Ectodermal cell (in vitro differentiated cells): ENCODE measurements around the gene HDHD5.
"Not testable (repeated sequence)": the region's sequence is repeated elsewhere in the genome, so short reads cannot be mapped to it uniquely, and the experiment has no call there.

ENCODE experiments used
- H3K27ac ChIP-seq: 2 replicates; pipeline ENCODE4 v1.7.0; 2013; ENCODE audit warnings: mild to moderate bottlenecking, low read depth, low read length; ENCODE audit not compliant: insufficient read depth, poor library complexity, severe bottlenecking
- H3K27me3 ChIP-seq: 2 replicates; pipeline ENCODE4 v1.7.0; 2013; ENCODE audit warnings: mild to moderate bottlenecking, low read length; ENCODE audit not compliant: insufficient read depth, control insufficient read depth, poor library complexity, severe bottlenecking
- H3K36me3 ChIP-seq: one replicate; pipeline ENCODE4 v1.7.0; 2013; ENCODE audit warnings: low read length; ENCODE audit not compliant: control insufficient read depth, insufficient read depth
- H3K4me1 ChIP-seq: one replicate; pipeline ENCODE4 v1.7.0; 2013; ENCODE audit warnings: low read length; ENCODE audit not compliant: control insufficient read depth, insufficient read depth
- H3K4me3 ChIP-seq: 2 replicates; pipeline ENCODE4 v1.7.0; 2013; ENCODE audit warnings: low read depth, low read length, control low read depth; ENCODE audit not compliant: insufficient read depth
- H3K9me3 ChIP-seq: 2 replicates; pipeline ENCODE4 v1.7.0; 2013; ENCODE audit warnings: mild to moderate bottlenecking, low read length, moderate library complexity; ENCODE audit not compliant: control insufficient read depth
- WGBS, 2 experiments: methylation state at CpG; one replicate each; pipeline ENCODE4 v1.1.7; 2013; ENCODE audit warnings: missing lambda C conversion rate in 2 of 2; 5-methylcytosine and 5-hydroxymethylcytosine counted together

HDHD5 gene

GRCh38 chr22:17155941-17156340, 3.1 kb downstream of the HDHD5 start:
- 93 to 96% methylated on average over 2 to 3 of the region's 3 CpGs for WGBS, 2 experiments
- H3K27ac ChIP-seq: no peak overlapping the region
- no peaks in the 10 kb centered on the region for H3K4me1 ChIP-seq
- no peak overlapping the region for H3K4me3 ChIP-seq
- H3K27me3 ChIP-seq: no peaks in the 10 kb centered on the region
- H3K36me3 ChIP-seq: no peaks in the 10 kb centered on the region
- no peaks in the 10 kb centered on the region for H3K9me3 ChIP-seq

GRCh38 chr22:17152971-17153370, 6.1 kb downstream of the HDHD5 start:
- Histone ChIP-seq H3K36me3 (no peaks in the 10 kb centered on the region), H3K27ac (no peak overlapping the region), H3K9me3 (no peaks in the 10 kb centered on the region), H3K27me3 (no peaks in the 10 kb centered on the region), H3K4me3 (no peak overlapping the region), H3K4me1 (no peaks in the 10 kb centered on the region)
- 89 to 94% methylated on average over 3 of the region's 3 CpGs for WGBS, 2 experiments

- Histone ChIP-seq H3K9me3 (no peaks in the 10 kb centered on the region), H3K27me3 (no peaks in the 10 kb centered on the region), H3K4me1 (no peaks in the 10 kb centered on the region), H3K27ac (no peak overlapping the region), H3K36me3 (peaks cover 6% of the 10 kb centered on the region), H3K4me3 (no peak overlapping the region)
- WGBS, 2 experiments: 93 to 97% methylated on average over 6 of the region's 6 CpGs
Observed at GRCh38 chr22:17152340-17152739, 6.7 kb downstream of the HDHD5 start.

GRCh38 chr22:17149076-17149815, 9.8 kb downstream of the HDHD5 start:
- no peaks in the 10 kb centered on the region for H3K9me3 ChIP-seq
- no peaks in the 10 kb centered on the region for H3K27me3 ChIP-seq
- no peaks in the 10 kb centered on the region for H3K4me1 ChIP-seq
- peaks cover 6% of the 10 kb centered on the region for H3K36me3 ChIP-seq
- no peak overlapping the region for H3K4me3 ChIP-seq
- 96 to 97% methylated on average over 9 of the region's 9 CpGs for WGBS, 2 experiments
- H3K27ac ChIP-seq: no peak overlapping the region

GRCh38 chr22:17147458-17147857, 11.6 kb downstream of the HDHD5 start:
- H3K27ac ChIP-seq, H3K9me3 ChIP-seq, H3K4me3 ChIP-seq, H3K4me1 ChIP-seq, H3K27me3 ChIP-seq: not testable (repeated sequence)
- H3K36me3 ChIP-seq: peaks cover 13% of the 10 kb centered on the region
- WGBS, 2 experiments: 95% methylated on average over 30 of the region's 30 CpGs

GRCh38 chr22:17145021-17145680, 13.9 kb downstream of the HDHD5 start:
- no peaks in the 10 kb centered on the region for H3K9me3 ChIP-seq
- no peaks in the 10 kb centered on the region for H3K27me3 ChIP-seq
- no peak overlapping the region for H3K27ac ChIP-seq
- peaks cover 16% of the 10 kb centered on the region for H3K36me3 ChIP-seq
- 84 to 85% methylated on average over 8 of the region's 8 CpGs for WGBS, 2 experiments
- no peak overlapping the region for H3K4me3 ChIP-seq
- H3K4me1 ChIP-seq: no peaks in the 10 kb centered on the region

- H3K27me3 ChIP-seq: no peaks in the 10 kb centered on the region
- no peaks in the 10 kb centered on the region for H3K9me3 ChIP-seq
- WGBS, 2 experiments: 94 to 95% methylated on average over 8 of the region's 8 CpGs
- no peak overlapping the region for H3K27ac ChIP-seq
- H3K4me1 ChIP-seq: no peaks in the 10 kb centered on the region
- H3K36me3 ChIP-seq: peaks cover 16% of the 10 kb centered on the region
- H3K4me3 ChIP-seq: no peak overlapping the region
Observed at GRCh38 chr22:17143826-17144225, 15.3 kb downstream of the HDHD5 start.

GRCh38 chr22:17143101-17143500, 16.0 kb downstream of the HDHD5 start:
- no peaks in the 10 kb centered on the region for H3K4me1 ChIP-seq
- no peak overlapping the region for H3K27ac ChIP-seq
- H3K9me3 ChIP-seq: no peaks in the 10 kb centered on the region
- H3K27me3 ChIP-seq: no peaks in the 10 kb centered on the region
- WGBS, 2 experiments: 91 to 96% methylated on average over 9 of the region's 9 CpGs
- no peak overlapping the region for H3K4me3 ChIP-seq
- peaks cover 16% of the 10 kb centered on the region for H3K36me3 ChIP-seq

- H3K4me3 ChIP-seq: no peak overlapping the region
- no peak overlapping the region for H3K27ac ChIP-seq
- H3K9me3 ChIP-seq: no peaks in the 10 kb centered on the region
- H3K36me3 ChIP-seq: peaks cover 10% of the 10 kb centered on the region
- no peaks in the 10 kb centered on the region for H3K4me1 ChIP-seq
- WGBS, 2 experiments: 94 to 95% methylated on average over 9 of the region's 9 CpGs
- H3K27me3 ChIP-seq: no peaks in the 10 kb centered on the region
Observed at GRCh38 chr22:17140826-17141766, 18.0 kb downstream of the HDHD5 start.

- Histone ChIP-seq H3K27me3 (no peaks in the 10 kb centered on the region), H3K4me1 (no peaks in the 10 kb centered on the region), H3K36me3 (peaks cover 10% of the 10 kb centered on the region), H3K4me3 (no peak overlapping the region), H3K9me3 (no peaks in the 10 kb centered on the region), H3K27ac (no peak overlapping the region)
- 92 to 94% methylated on average over 8 of the region's 8 CpGs for WGBS, 2 experiments
Observed at GRCh38 chr22:17140022-17140421, 19.1 kb downstream of the HDHD5 start.
